Sigmoid colon (tissue), 4 donors: ENCODE data around the gene TTLL12.

Source experiments
- EP300 ChIP-seq, 4 donors: sonication (generic); formaldehyde crosslinking; IDR thresholded peaks; one replicate each; pipeline ENCODE4 v1.6.1; 2017; ENCODE audit warnings: antibody characterized with exemption in 4 of 4
- POLR2A ChIP-seq, 2 donors: fragments of 450-650 bp; IDR thresholded peaks; one replicate each; pipeline ENCODE4 v1.6.1; 2016; ENCODE audit warnings: antibody characterized with exemption in 2 of 2, mild to moderate bottlenecking in 2 of 2, moderate library complexity in 2 of 2
- TF ChIP-seq, protein P1 (sequence below), 4 experiments: fragments of 450-650 bp in 3 of 4; fragments of 200-600 bp in 1 of 4; IDR thresholded peaks; one replicate each; pipeline ENCODE4 v1.5.1; 2016 to 2019; ENCODE audit warnings: antibody characterized with exemption in 4 of 4, mild to moderate bottlenecking in 3 of 4, moderate library complexity in 2 of 4

DNA sequence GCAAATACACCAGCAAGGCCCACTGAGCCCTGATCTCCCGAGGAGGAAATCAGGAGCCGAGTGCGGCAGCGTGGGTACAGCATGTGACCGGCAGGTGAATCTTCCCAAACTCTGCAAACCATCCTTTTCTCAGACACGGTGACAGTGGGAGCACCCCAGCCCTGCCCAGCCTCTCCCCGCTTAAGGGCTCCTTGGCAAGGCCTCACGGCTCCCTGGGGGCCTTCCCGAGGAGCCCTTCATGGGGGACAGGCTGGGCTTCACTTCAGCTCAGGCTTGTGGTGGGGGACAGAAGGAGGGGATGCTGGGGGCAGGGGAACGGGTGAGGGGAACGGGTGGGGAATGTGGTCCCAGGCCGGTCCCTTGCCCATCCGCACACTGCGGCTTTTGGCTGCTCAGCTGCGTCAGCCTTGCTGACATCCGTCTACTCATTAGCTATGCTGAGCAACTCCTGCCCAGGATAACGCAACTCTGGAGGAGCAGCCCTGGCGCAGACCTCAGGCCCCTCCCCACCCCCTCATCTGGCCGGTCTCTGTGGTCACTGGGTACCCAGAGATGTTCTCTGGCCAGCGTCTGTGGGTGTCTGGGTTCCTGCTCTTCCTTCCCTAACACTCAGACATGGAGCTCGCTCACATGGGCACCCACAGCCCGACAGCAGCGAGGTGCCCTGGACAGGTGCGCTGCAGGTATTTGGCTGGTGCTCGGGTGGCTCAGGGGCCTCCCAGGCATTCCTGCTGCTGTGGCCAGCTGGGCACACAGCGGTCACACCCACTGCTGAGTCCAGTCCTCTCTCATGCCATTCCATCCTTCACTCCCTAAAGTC, 22.0 kb upstream of the TTLL12 start:
- TF ChIP-seq, protein P1, sequence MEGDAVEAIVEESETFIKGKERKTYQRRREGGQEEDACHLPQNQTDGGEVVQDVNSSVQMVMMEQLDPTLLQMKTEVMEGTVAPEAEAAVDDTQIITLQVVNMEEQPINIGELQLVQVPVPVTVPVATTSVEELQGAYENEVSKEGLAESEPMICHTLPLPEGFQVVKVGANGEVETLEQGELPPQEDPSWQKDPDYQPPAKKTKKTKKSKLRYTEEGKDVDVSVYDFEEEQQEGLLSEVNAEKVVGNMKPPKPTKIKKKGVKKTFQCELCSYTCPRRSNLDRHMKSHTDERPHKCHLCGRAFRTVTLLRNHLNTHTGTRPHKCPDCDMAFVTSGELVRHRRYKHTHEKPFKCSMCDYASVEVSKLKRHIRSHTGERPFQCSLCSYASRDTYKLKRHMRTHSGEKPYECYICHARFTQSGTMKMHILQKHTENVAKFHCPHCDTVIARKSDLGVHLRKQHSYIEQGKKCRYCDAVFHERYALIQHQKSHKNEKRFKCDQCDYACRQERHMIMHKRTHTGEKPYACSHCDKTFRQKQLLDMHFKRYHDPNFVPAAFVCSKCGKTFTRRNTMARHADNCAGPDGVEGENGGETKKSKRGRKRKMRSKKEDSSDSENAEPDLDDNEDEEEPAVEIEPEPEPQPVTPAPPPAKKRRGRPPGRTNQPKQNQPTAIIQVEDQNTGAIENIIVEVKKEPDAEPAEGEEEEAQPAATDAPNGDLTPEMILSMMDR (IDR thresholded peaks at IDR 0.05) = no peak
- TF ChIP-seq POLR2A (IDR thresholded peaks at IDR 0.05) (no peak), EP300 (IDR thresholded peaks at IDR 0.05) (no peak)
